Stimulated activated CD8-positive, alpha-beta memory T cell treated with anti-CD3 and anti-CD28 coated beads, Interleukin-7, amount 100 ng/mL, for 24 hours (primary cell): ENCODE measurements around the gene IFI16.
"Not testable (repeated sequence)": the region's sequence is repeated elsewhere in the genome, so short reads cannot be mapped to it uniquely, and the experiment has no call there.

ENCODE experiments used
- DNase-seq: peaks from one replicate; pipeline ENCODE4 v3.0.0-alpha.2; 2020; ENCODE audit warnings: low read depth

Gene IFI16

DNA sequence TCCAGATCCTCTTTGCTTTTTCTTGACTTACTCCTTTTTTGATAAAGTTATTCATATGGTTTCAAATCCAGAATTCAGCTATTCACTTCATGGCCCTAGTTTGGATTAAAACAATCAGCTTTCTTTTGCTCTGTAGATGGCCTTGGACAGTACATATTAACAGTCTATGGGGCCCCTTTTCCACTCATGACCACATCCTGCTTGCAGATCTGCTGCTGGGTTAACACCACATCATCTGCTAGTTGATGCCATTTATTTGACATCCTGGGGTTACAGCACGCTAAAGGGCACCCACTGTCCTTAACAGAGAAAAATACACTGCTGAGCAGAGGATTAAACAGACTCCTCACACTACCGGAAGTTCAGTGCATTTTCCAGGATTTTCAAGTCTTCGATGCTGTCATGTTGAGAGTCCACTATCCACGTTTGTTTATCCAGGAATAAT lies 941 bp upstream of the IFI16 start:
- DNase-seq, result no peak

DNA sequence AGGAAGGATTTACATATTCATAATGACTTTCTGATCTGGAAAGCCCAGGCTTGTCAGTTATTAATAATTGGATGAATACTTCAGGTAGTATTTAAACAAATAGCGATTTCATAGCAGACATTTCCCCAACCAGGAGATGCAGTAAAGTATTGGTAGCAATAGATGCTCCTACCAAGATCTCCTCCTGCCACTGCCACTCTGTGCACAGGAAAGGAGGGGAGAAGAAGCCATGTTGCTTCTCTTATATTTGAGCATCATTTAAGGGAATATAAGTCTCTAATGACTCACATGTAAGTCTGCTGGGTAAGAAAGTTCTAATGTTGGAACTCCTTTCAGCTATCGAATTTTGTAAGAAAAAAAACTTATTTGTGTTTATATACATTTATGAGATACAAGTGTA lies 420 bp upstream of the IFI16 start:
- no peak for DNase-seq

DNA sequence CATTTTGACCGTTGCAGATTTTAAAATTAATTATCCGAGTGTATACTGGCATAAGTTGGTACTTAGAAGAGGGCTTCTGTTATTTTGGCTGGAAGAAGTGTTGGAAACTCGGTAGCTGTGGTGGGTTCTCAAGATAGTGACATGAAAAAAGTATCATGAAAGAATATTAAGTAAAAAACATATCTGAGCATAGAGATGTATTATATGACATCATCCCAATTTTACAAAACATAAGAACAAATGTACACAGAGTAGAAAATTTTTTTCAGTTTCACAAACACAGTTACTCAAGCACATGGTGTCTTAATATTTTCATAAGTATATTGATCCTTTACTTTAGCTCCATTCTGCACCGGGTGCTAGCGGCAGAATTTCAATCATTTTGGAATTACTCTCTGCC lies 684 bp downstream of the IFI16 start:
- no peak for DNase-seq

DNA sequence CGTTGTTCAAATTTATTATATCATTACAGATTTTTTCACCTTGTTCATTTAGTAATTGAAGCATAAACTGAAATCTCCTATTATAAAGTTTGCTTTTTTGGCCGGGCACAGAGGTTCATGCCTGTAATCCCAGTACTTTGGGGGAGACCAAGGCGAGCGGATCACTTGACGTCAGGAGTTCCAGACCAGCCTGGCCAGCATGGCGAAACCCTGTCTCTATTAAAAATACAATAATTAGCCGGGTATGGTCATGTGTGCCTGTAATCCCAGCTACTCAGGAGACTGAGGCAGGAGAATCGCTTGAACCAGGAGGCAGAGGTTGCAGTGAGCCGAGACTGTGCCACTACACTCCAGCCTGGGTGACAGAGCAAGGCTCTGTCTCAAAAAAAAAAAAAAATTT lies 1.3 kb downstream of the IFI16 start:
- DNase-seq, result not testable (repeated sequence)

DNA sequence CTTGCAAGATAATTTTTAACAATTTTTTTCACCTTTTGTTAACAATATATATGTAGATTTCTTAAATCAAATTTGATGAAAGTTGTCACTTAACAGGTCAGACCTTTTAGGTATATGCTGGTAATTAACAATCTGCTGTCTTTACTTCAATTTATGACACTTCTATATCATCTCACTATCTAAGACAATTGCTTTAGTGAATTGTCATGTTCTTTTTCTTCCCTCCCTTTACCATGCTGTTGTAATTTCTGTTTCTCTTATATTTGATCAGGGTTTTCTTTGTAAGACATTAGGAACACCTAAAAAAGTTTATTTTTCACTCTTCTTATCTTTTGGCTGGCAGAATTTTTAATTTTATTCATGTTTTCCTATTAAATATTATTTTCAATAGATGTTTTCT lies 2.0 kb downstream of the IFI16 start:
- DNase-seq, result no peak

DNA sequence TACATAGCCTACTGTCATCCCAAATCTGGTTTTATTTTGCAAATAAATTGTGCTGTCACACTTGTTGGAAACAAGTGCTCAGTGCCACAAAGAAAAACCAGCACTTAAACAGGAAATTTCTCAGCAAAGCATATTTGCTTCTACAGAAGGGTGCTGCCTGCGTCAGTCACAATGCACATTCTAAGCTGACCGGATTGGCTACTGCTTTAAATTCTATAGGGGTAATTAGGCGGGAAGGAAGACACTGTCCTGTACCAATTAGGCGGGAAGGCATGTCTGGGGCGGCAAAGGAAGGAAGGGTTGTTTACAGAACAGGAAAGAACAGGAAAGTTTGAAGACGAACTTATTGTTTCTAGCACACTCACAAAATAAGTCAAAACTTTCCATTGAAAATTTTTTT lies 2.8 kb downstream of the IFI16 start:
- DNase-seq, result no peak

DNA sequence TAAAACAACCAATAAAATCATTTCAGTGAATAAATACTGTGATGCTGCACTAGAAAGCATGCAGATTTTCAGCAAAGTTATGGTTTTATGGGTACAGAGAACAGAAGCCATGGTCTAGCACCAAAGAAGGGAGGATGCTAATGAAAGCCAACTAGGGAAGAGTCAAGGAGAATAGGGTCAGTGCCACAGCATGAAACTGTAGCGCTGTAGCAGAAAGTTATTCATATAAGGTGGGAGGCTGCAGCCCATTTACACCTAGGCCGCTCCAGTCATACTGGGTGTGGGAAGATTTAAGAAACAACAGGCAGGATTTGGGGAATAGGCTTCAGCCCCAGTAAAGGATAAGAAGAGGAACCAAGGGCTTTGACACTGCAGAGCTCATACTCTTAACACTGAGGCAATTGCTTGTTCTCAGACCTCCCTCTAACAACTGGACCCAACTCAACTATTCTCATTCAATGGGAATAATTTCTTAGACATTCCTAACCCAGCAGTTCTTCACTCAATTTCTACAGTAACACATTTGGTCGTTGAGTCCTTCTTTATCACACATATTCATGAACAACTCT lies 4.4 kb downstream of the IFI16 start:
- DNase-seq, result no peak

DNA sequence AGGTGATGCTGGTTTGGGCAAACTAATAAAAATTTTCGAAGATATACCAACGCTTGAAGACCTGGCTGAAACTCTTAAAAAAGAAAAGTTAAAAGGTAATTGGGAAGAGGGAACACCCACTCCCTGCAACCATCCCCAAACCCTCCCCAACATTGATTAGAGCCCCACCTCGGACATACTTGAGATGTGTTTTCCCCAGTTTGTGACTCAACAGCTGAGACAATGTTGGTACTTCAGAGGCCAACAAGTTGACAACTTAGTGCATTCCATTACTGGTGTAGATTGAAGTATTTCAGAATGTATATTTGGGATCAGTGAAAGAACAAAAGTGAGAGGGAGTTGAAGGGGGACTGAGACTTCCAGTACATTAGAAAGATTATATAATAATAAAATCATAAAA lies 5.1 kb downstream of the IFI16 start:
- no peak for DNase-seq

DNA sequence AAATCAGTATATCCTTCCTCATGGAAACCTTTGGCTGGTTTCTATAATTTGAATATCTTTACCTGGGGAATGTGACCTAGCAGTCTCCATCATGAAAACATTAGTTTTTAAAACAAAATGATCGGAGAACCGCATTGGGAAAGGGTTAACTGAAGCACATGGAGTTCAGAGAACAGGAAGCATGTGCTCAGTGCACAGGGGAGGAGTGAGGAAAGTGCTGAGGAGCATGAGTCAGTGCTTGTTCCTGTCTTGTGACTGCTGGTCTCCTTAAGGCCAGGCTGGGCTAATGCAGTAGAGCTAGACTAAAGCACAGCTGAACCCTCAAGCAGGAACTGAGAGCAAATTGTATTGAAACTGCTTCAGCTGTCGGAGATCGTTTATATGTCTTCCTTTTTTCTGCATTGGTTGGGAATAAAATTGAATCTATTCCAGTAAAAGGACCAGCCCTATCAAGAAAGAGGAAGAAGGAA lies 5.8 kb downstream of the IFI16 start:
- no peak for DNase-seq

DNA sequence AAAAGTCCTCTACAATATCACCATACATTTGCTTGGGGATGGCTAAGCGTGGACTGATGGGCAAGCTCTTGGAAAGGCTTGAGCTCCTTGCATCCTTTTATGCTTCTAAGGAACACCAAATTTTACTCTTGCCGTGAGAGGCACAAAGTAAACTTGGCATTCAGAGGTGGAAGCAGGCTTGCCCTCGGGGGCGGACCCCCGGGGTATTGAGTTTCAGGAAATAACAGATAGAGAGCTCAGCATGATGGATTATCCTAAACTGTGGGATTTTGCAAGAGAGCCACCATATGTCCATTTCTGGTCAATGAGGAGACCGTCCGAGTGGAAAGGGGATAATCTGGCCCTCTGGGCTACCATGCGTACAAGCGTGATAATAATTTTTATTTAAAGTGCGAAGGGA lies 14.0 kb downstream of the IFI16 start:
- no peak for DNase-seq

DNA sequence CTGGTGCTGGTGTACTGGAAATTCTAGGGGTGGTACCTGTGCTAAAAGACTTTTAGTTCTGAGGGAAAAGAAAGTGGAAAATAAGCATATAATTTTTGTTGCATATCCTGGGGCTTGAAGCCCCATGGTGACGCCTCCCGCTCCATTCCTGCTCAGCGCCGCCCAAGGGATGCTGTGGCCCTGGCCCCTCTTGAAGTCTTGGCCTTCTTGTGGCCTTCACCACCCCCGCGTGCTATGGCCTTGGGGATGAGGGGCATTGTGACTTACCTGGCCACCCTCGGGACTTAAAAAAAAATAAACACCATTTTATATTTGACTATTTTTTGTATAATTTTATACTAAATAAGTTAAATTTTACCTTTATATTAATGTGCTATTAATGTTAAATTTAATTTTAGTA lies 15.3 kb downstream of the IFI16 start:
- DNase-seq, result no peak

DNA sequence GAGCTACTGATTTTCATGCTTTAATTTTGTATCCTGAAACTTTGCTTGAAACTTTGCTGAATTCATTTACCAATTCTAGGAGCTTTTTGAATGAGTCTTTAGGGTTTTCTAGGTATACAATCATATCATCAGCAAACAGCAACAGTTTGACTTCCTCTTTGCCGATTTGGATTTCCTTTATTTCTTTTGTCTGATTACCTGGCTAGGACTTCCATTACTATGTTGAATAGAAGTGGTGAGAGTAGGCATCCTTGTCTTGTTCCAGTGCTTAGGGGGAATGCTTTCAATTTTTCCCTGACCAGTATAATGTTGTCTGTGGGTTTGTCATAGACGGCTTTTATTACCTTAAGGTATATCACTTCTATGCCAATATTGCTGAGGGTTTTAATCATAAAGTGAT lies 17.1 kb downstream of the IFI16 start:
- not testable (repeated sequence) for DNase-seq

DNA sequence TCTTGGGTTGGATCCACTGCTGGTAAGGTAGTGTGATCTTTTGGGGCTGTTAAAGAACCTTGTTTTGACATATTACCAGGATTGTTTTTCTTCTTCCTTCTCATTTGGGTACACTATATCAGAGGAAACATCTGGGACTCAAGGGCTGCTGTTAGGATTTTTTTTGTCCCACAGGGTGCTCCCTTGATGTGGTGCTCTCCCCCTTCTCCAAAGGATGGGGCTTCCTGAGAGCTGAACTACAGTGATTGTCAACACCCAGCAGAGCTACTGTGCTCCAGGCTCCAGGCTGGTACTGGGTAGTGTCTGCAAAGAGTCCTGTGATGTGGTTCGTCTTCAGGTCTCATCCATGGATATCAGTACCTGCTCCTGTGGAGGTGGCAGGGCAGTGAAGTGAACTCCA lies 20.6 kb downstream of the IFI16 start:
- no peak for DNase-seq

DNA sequence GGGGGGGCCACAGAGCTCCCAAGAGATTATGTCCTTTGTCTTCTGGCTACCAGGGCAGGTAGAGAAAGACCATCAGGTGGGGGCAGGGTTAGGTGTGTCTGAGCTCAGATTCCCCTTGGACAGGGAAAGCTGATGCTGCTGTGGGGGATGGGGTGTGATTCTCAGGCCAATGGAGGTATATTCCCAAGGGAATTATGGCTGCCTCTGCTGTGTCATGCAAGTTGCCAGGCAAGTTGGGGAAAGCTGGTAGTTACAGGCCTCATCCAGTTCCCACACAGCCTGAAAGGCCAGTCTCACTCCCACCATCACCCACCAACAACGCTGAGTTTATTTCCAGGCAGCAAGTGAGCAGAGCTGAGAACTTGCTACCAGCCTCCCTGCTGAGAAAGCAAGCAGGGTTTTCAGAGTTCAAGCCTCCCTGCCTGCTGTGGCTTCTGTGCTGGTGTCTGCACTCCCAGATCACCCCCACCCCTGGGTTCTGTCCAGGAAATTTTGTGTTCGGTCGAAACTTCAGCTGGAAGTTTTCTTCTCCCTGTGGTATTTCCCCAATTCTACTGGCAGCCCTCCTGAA lies 21.3 kb downstream of the IFI16 start:
- no peak for DNase-seq

DNA sequence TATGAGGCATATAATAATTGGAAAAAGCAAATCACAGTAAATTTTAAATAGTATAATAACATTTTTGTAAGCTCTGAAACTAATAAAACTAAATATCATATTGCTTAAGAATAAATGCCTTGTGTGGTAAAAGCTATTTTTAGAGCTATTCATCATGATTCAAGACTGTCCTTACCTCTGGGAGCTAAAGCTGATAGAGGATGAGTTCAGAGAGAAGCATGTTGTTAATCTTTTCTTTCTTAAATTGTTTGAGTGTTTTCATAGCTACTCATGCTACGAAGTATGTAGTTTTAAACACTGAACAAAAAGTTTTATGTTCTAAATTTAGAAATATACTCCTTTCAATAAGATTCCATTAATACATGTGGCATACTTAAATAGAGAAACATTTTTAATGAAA lies 30.5 kb downstream of the IFI16 start:
- DNase-seq, result no peak

DNA sequence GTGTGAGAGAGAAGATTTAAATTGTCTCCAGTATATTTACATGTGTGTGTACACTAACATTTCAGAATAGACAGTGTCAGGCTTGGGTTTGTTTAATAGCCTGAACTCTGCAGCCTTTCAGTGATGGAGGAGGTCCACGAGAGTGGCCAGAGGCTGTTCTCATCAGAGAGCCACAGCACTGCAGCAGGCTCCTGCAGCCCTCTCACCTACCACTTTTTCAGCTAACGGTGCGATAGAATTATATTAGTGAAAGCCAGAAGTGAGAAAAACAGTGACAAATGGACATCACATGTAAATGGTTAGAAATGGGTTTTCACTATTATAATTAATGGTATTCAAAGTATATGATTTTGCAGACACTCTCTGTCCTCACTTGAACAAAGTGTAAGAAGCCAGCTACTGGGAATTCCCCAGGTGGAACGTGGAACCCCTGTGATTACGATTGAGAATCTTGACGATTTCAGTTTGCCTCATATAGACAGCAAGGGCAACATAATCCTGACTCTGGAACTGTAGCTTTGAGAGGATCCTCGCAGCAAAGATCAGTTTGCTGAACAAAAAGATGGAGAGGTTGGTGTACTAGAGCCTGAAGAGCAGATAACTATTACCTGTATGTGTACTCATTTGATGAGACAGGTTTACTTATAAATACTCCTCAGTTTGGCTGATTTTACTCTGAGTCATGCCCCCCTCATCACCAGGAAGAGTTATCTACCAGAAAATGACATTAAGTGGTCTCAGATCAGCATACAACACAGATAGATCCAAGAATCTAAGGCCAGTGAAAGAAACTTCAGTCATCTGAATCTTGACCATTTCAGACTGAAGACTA lies 31.4 kb downstream of the IFI16 start:
- DNase-seq, result no peak

DNA sequence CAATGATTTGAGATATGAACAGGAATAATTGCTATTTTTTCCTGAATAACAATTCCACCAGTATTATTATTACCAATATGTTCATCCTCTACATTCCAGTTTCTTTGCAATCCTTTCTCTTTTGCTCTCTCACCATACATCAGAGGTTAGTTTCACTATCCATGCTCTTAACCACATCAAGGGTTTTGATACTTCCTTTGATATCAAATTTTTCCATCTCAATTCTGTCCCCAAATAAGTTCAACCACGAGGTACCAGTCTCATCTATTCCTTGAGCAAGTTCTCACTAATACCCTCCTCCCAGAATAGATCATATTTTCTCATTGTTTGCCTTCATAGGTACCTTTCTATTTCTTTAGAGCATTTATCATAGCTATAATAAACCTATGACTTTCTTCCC lies 36.8 kb downstream of the IFI16 start:
- DNase-seq, result not testable (repeated sequence)

DNA sequence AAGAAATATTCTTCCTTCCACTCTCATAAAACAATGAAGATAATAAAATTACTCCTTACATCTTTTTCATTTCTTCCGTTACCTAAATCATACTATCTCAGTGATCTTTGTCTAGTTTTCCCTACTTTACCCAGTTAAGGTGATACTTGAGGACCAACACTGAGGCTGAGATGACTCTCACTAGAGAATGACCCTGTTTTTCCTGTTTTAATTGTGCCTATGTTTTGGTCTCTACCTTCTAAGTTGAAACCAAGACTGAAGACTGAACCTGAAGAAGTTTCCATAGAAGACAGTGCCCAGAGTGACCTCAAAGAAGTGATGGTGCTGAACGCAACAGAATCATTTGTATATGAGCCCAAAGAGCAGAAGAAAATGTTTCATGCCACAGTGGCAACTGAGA lies 41.7 kb downstream of the IFI16 start:
- DNase-seq, result no peak

DNA sequence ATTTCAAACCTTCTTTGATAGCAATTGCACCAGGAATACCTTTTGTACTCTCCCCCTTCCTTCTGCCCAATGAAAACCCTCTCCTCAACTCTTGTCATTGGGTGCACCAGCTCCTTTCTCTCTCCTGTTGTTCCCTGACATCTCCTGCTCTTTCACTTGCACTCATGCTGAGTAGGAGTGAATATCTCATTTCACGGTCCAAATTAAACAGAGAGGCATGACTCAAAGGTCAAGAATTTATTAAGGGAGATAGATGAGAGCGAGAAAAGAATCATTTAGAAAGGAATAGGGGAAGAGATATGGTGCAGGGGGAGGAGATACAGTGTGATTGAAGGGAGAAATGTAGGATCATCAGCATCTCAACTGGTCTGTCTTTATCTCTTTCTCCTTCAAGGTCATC lies 44.7 kb downstream of the IFI16 start:
- no peak for DNase-seq

DNA sequence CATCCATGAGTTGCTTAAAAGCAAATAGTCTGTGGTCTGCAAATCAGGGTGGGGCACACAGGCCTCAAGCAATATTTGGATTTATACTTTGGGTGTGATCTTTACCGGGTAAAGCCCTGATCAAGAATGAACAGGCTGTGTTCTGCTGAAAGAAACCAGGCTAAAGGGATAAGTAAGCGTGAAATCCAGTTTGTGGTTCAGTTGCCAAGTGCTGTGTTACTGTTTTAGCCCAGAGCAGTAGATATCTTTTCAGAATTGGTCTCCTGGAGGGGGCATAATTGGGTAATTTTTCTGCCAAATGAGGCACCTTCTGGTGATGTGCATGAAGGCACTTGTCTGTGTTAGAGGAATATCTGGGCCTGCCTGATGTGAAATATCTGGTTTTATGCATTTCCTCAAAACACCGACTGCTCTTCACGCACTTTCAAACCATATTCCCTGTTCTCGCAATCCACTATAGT lies 45.5 kb downstream of the IFI16 start:
- DNase-seq, result no peak

DNA sequence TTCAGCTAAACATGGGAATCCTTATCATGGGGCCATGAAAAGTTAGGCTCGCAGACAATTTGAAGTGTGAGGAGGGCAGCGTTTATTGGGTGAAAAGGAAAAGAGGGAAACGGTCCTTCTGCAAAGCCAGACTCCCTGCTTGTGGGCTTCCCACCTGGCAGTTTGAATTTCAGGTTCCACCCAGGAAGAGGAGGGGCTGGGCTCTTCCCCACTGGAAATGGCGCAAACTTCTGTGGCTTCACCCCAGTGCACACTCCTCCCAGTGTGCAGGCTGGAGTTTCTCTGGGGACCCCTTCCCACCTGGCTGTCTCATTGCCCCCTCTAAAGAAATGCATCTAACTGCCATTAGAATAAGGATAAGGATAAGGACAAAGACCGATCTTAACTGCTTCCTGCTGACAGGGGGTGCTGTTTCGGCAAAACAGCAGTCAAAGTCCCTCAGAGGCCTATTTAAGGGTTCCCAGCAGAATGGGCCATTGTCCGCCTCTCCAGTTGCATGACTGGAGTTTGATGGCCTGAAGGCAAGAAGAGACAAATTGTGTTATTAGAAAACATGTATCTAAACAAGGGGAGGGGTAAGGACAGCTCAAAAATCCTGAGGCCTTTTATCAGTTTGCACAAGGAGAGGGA lies 46.5 kb downstream of the IFI16 start:
- DNase-seq, result no peak

DNA sequence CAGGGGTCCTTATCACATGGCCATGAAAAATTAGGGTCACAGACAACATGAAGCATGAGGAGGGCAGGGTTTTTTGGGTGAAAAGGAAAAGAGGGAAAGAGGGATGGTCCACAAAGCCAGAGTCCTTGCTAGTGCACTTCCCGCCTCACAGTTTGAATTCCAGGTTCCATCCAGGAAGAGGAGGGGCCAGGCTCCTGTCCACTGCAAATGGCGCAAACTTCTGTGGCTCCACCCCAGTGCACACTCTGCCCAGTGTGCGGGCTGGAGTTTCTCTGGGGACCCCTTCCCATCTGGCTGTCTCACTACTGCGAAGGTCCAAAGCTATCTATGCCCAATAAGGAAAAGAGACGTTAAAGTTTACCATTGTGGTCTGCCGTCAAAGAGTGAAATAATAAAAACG lies 49.0 kb downstream of the IFI16 start:
- no peak for DNase-seq

DNA sequence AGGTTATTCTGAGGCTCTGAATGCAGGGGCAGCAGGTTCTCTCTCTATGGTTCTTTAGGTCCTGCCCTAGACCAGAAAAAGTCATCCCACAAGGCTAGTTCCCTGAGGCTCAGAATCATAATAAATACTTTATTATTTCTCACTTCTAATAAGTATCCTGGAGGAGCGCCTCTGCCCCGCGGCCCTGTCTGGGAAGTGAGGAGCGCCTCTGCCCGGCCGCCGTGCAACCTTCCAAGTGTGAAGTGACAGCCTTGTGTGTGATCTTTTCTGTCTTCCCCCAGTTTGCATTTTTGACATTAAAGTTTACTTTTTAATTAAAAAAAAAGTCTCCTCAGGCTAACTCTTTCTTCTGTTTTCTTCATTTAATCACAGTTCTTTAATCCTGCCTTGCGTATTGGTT lies 55.4 kb downstream of the IFI16 start:
- no peak for DNase-seq
